Thymus (tissue), 11 donors: Measurements from ENCODE around the gene SLC39A1. TPM values are rescaled to one million over a fixed set of nuclear protein-coding genes. Genes with fewer than 3 reads are reported as not detected.

Experiments used
- DNase-seq, 9 donors: peaks; one replicate each; pipeline ENCODE4 v3.0.0-alpha.2; 2013; ENCODE audit warnings: low spot score in 9 of 9, low read depth in 6 of 9, missing footprints in 1 of 9
- H3K27ac ChIP-seq, 2 donors: one replicate each; pipeline ENCODE4 v1.5.1; 2013; ENCODE audit warnings: control low read depth in 1 of 2, low read depth in 1 of 2, low read length in 1 of 2, mild to moderate bottlenecking in 1 of 2, moderate library complexity in 1 of 2
- H3K27me3 ChIP-seq, 2 donors: one replicate each; pipeline ENCODE4 v1.5.1; 2013; ENCODE audit warnings: low read length in 1 of 2; ENCODE audit not compliant: control insufficient read depth in 2 of 2, insufficient read depth in 1 of 2
- H3K36me3 ChIP-seq, 2 donors: one replicate each; pipeline ENCODE4 v1.5.1; 2013; ENCODE audit warnings: low read length in 1 of 2, mild to moderate bottlenecking in 1 of 2, moderate library complexity in 1 of 2; ENCODE audit not compliant: control insufficient read depth in 2 of 2, insufficient read depth in 2 of 2
- H3K4me1 ChIP-seq, 2 donors: one replicate each; pipeline ENCODE4 v1.5.1; 2013; ENCODE audit warnings: low read length in 2 of 2; ENCODE audit not compliant: control insufficient read depth in 2 of 2, insufficient read depth in 2 of 2
- H3K4me3 ChIP-seq, 2 donors: one replicate each; pipeline ENCODE4 v1.5.1; 2013; ENCODE audit warnings: low read length in 2 of 2, control low read depth in 1 of 2, mild to moderate bottlenecking in 1 of 2
- H3K9me3 ChIP-seq, 2 donors: one replicate each; pipeline ENCODE4 v1.5.1; 2013; ENCODE audit warnings: low read length in 1 of 2, mild to moderate bottlenecking in 1 of 2; ENCODE audit not compliant: control insufficient read depth in 2 of 2, insufficient read depth in 1 of 2
- WGBS: extraction: QIAGEN DNeasy Blood & Tissue Kit; methylation state at CpG from one replicate; pipeline ENCODE4 v1.1.7; 2013; 5-methylcytosine and 5-hydroxymethylcytosine counted together
- polyA plus RNA-seq: library from polyadenylated mRNA; stranded (reverse); fragments of 200-250 nt; gene quantifications from one replicate; pipeline ENCODE4 v1.2.3, GENCODE V29; 2013
- total RNA-seq: library from RNA; stranded (reverse); fragments of 120-200 nt; gene quantifications from one replicate; pipeline ENCODE4 v1.2.4, GENCODE V29; 2013
- donor health status: healthy.

Gene SLC39A1
- total and polyA plus RNA-seq, 2 donors = 33.8 to 44.9 TPM

DNA sequence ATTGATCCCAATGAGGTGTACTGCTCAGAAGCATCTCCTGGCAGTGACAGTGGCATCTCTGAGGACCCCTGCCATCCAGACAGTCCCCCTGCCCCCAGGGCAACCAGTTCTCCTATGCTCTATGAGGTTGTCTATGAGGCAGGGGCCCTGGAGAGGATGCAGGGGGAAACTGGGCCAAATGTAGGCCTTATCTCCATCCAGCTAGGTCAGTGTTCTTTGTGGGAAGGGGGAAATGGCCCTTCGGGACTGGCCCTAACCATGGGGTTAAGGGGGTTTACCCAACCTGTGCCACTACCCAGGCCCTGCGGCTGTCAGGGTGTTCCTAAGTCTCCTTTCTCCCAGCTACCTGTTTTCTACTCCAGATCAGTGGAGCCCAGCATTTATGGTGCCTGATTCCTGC is 5.6 kb upstream of the SLC39A1 start:
- H3K36me3 ChIP-seq = peaks cover 16 to 18% of the 10 kb centered on the region in 2 donors
- H3K27ac ChIP-seq = no peak overlapping the region
- H3K9me3 ChIP-seq = peaks cover 0 to 1% of the 10 kb centered on the region in 2 donors
- H3K4me3 ChIP-seq = no peak overlapping the region
- peaks cover 21 to 38% of the 10 kb centered on the region in 2 donors for H3K4me1 ChIP-seq
- DNase-seq = no peak
- WGBS = 94% methylated on average over 2 of the region's 2 CpGs
- no peaks in the 10 kb centered on the region for H3K27me3 ChIP-seq

- H3K27ac ChIP-seq = peak overlapping the region; percentile 36 to 97
- H3K36me3 ChIP-seq = peaks cover 11 to 13% of the 10 kb centered on the region in 2 donors
- H3K4me1 ChIP-seq = peaks cover 22 to 42% of the 10 kb centered on the region in 2 donors
- H3K4me3 ChIP-seq = peak overlapping the region; percentile 85 to 89
- 17% methylated on average over 13 of the region's 13 CpGs for WGBS
- no peak for DNase-seq
- H3K9me3 ChIP-seq = peaks cover 0 to 1% of the 10 kb centered on the region in 2 donors
- H3K27me3 ChIP-seq = no peaks in the 10 kb centered on the region
These were observed 5.1 kb upstream of the SLC39A1 start for GRCh38 chr1:153968408-153968807.

DNA sequence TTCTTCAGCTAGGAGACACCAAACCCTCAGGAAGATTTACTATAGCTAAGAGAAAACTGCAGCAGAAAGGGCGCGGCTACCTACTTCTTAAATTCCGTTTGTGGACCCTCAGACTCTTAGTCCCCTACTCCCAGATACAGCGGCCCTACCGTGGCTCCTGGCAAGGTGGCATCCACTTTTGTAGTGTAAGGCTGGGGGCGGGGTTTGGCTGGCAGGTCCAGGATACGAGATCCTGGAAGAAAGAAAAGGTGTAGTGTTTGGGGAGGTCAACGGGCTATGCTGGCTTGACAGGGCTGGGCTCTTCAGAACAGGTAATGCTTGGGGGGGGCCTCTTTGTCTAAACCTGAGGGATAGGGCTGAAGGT is 4.6 kb upstream of the SLC39A1 start:
- peak overlapping the region; percentile 85 to 89 for H3K4me3 ChIP-seq
- H3K27ac ChIP-seq = peak overlapping the region; percentile 74 to 97
- no peaks in the 10 kb centered on the region for H3K27me3 ChIP-seq
- WGBS = 1% methylated on average over 8 of the region's 8 CpGs
- H3K9me3 ChIP-seq = peaks cover 0 to 1% of the 10 kb centered on the region in 2 donors
- peaks cover 7 to 8% of the 10 kb centered on the region in 2 donors for H3K36me3 ChIP-seq
- H3K4me1 ChIP-seq = peaks cover 22 to 43% of the 10 kb centered on the region in 2 donors
- DNase-seq = no peak

DNA sequence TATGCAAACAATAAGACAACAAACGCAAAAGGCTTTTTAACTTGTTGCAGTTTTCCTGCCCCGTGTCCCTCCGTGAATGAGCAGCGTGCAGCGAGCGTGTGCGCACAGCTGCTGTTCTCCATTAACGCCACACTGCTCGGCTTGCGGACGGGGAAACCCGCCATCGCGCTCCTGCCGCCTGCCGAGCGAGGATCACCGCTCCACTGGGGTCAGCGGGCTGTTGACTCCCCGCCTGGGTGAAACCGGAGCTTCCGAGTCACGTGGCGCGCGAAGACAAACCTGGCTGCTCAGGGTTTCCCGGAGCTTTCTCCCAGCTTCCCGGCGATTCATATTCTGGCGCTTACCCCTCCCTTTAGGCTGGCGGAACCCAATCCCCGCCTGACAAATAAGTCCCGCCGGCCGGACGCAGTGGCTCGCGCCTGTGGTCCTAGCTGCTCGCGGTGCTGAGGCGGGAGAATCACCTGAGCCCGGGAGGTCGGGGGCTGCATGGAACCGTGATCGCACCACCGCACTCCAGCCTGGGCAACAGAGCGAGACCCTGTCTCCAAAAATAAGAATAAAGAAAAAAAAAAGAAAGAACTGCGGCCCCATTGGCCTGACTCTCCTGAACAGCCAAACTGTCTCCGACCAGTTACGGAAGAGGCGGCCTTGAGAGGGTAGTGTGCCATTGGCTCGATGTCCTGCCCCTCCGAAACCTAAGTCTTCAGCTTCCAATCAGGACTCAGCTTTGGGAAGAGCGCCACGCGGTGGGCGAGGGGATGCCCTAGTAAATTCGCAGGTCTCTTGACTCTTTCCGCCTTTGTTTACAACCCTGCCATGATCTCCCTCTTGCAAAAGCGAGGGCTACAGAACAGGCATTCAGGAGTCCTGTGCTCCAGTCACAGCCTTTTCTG is 4.0 kb upstream of the SLC39A1 start, which contains the start of gene CREB3L4:
Gene CREB3L4 (plus strand): TSS at position 796 of the 893 bp plus-strand sequence. CDS start 624 bp downstream, outside the sequence.
- Histone ChIP-seq H3K36me3 (peaks cover under 1 to 3% of the 10 kb centered on the region in 2 donors), H3K27me3 (no peaks in the 10 kb centered on the region), H3K9me3 (no peaks in the 10 kb centered on the region), H3K27ac (peak within 1 kb of the TSS; percentile 95 to 97), H3K4me3 (peak within 1 kb of the TSS; percentile 85 to 89), H3K4me1 (peaks cover 22 to 49% of the 10 kb centered on the region in 2 donors)
- DNase-seq = peak; percentile 81 to 98 (median 93)
- WGBS = under 1% methylated on average over 60 of the region's 60 CpGs

DNA sequence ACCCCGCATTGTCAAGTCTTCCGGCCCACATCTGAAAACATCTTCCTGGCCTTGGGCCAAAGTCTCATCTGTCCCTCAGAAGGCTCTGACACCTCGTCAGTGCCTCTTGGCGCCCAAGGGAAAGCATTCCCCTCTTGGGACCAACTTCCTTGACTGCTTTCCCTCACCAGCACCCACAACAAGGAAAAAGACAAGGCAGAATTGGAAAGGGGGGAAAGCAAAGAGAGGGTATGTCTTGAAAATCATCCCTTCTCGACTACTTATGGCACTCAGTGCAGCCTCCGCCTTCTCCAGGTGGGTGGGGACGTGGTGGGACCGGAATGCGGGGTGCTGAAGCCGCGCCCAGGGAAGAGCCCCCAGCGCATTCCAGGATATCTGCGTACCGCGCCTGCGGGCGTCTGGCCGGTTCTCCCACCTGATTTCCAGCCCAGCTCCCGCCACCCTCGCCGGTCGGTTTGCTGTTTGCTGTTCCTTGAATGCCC is 554 bp upstream of the SLC39A1 start:
- H3K27me3 ChIP-seq = no peaks in the 10 kb centered on the region
- 4% methylated on average over 22 of the region's 22 CpGs for WGBS
- peaks cover 9 to 20% of the 10 kb centered on the region in 2 donors for H3K36me3 ChIP-seq
- no peak for DNase-seq
- peak overlapping the region; percentile 84 to 88 for H3K27ac ChIP-seq
- peak overlapping the region; percentile 57 to 74 for H3K4me3 ChIP-seq
- H3K9me3 ChIP-seq = no peaks in the 10 kb centered on the region
- peaks cover 28 to 56% of the 10 kb centered on the region in 2 donors for H3K4me1 ChIP-seq

- peak in 1 of 9 donors; percentile 24 for DNase-seq
These were observed 978 bp downstream of the SLC39A1 start for GRCh38 chr1:153962088-153963029.

DNA sequence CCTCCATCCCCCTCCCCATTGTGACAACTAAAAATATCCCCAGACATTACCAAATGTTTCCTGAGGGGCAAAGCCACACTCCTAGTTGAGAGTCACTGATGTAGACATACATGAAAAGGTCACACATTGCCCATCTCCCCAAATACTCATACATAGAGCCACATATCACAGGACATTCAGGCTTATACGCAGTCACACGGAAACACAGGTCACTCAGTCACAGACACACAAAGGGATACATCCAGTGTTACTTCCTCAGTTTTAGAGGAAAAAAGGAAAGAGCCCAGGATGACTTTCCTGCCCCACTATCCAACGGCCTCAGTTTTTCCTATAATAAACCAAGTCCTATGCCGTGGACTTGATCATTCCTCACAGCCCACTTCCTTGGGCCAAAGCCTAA is 1.9 kb downstream of the SLC39A1 start:
- no peak for DNase-seq
- WGBS = 97% methylated on average over 4 of the region's 4 CpGs

More at GRCh38 chr1:153962088-153963029, 978 bp downstream of the SLC39A1 start:
- H3K27me3 ChIP-seq = no peaks in the 10 kb centered on the region
- H3K4me3 ChIP-seq = peak overlapping the region; percentile 57 to 74
- WGBS = 75% methylated on average over 16 of the region's 16 CpGs
- H3K9me3 ChIP-seq = no peaks in the 10 kb centered on the region
- peaks cover 21 to 52% of the 10 kb centered on the region in 2 donors for H3K4me1 ChIP-seq
- H3K27ac ChIP-seq = peak overlapping the region; percentile 72 to 84
- H3K36me3 ChIP-seq = peaks cover 9 to 20% of the 10 kb centered on the region in 2 donors

DNA sequence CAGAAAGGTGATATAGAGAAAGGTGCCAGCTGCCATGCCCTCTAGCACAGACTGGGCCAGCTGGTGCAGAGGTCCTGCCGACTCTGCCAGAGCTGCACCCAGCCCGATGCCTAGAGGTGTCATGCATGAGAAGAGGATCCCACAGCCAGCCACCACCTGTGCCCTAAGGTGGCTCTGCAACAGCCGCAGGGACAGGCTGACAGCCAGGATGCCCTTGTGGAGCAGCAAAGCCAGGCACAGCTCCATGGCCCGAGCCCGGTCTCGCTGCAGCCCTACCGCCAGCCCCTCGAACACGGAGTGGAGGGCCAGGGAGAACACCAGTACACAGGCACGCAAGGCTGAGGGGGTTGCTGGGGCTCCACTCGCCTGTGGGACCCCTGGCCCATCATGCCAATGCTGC is 3.1 kb downstream of the SLC39A1 start:
- Histone ChIP-seq H3K4me1 (peaks cover 22 to 56% of the 10 kb centered on the region in 2 donors), H3K36me3 (peaks cover 9 to 20% of the 10 kb centered on the region in 2 donors), H3K9me3 (no peaks in the 10 kb centered on the region), H3K27me3 (no peaks in the 10 kb centered on the region), H3K4me3 (no peak overlapping the region), H3K27ac (no peak overlapping the region)
- DNase-seq = no peak
- over 99% methylated on average over 11 of the region's 11 CpGs for WGBS

More for the DNA sequence above, 1.9 kb downstream of the SLC39A1 start:
- Histone ChIP-seq H3K36me3 (peaks cover 9 to 20% of the 10 kb centered on the region in 2 donors), H3K4me3 (no peak overlapping the region), H3K9me3 (no peaks in the 10 kb centered on the region), H3K27ac (no peak overlapping the region), H3K4me1 (peaks cover 26 to 59% of the 10 kb centered on the region in 2 donors), H3K27me3 (no peaks in the 10 kb centered on the region)
